ENCODE measurements around the gene GAS6.

DNA sequence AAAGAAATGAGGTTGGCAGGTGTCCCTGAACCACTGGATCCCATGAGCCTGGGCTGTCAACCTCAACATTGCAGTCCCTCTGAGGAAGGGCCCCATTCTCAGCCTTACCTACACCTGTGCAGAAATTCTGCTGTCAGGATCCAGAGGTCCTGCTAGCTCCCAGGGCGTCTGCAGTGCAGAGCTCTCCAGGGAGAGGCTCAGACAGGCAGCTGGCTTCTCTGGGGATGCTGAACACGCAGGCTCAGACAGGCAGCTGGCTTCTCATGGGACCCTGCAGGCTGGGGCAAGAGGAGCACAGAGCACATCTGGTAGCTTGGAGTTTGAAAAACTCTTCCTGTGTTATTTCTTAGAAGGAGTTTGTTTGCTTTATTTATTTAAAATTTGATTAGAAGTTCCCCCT, 53.9 kb downstream of the GAS6 start:
- TF ChIP-seq, protein P1, sequence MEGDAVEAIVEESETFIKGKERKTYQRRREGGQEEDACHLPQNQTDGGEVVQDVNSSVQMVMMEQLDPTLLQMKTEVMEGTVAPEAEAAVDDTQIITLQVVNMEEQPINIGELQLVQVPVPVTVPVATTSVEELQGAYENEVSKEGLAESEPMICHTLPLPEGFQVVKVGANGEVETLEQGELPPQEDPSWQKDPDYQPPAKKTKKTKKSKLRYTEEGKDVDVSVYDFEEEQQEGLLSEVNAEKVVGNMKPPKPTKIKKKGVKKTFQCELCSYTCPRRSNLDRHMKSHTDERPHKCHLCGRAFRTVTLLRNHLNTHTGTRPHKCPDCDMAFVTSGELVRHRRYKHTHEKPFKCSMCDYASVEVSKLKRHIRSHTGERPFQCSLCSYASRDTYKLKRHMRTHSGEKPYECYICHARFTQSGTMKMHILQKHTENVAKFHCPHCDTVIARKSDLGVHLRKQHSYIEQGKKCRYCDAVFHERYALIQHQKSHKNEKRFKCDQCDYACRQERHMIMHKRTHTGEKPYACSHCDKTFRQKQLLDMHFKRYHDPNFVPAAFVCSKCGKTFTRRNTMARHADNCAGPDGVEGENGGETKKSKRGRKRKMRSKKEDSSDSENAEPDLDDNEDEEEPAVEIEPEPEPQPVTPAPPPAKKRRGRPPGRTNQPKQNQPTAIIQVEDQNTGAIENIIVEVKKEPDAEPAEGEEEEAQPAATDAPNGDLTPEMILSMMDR (IDR thresholded peaks at IDR 0.05; ENCODE audit: low read depth, low read length) = no peak
- no peak for TF ChIP-seq EZH2phosphoT487 (IDR thresholded peaks at IDR 0.05; ENCODE audit: low read depth)

Measured in OCI-LY3 (cell line).